OCI-LY1 (cell line): Measurements from ENCODE around the gene CCDC146.

Experiments used
- EZH2 ChIP-seq: fragments of 200-600 bp; sonication (generic), shearing (Covaris generic); IDR thresholded peaks from 2 replicates; pipeline ENCODE4 v1.8.0; 2017; ENCODE audit warnings: borderline replicate concordance, mixed run types, mild to moderate bottlenecking, antibody characterized with exemption, low read length, moderate library complexity, mixed read lengths
- TF ChIP-seq, protein P1 (sequence below): fragments of 200-600 bp; sonication (generic), shearing (Covaris generic); IDR thresholded peaks from 2 replicates; pipeline ENCODE4 v1.5.1; 2017; ENCODE audit warnings: mild to moderate bottlenecking, antibody characterized with exemption, low read length, moderate library complexity, mixed read lengths

DNA sequence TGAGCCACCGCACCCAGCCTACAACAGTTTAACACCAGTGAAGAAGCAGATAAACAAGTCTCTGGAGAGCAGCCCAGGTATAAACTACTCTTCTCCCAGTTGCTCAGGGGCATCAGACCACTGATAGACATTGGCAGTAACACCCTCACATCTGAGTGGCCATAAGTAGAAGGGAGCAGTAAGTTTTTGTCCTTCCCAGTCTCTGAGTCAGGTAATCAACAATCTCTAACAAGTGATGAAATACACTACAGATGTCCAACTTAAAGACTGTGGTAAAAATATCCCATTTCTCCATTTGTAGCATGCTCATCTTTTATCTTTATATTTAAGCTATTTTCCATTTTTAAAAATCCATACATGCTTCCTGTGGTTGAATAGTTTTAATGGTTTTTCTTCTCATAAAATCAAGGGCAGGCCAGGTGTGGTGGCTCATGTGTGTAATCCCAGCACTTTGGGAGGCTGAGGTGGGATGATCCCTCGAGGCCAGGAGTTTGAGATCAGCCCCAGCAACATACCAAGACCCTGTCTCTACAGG lies 215.1 kb downstream of the CCDC146 start:
- TF ChIP-seq, protein P1, sequence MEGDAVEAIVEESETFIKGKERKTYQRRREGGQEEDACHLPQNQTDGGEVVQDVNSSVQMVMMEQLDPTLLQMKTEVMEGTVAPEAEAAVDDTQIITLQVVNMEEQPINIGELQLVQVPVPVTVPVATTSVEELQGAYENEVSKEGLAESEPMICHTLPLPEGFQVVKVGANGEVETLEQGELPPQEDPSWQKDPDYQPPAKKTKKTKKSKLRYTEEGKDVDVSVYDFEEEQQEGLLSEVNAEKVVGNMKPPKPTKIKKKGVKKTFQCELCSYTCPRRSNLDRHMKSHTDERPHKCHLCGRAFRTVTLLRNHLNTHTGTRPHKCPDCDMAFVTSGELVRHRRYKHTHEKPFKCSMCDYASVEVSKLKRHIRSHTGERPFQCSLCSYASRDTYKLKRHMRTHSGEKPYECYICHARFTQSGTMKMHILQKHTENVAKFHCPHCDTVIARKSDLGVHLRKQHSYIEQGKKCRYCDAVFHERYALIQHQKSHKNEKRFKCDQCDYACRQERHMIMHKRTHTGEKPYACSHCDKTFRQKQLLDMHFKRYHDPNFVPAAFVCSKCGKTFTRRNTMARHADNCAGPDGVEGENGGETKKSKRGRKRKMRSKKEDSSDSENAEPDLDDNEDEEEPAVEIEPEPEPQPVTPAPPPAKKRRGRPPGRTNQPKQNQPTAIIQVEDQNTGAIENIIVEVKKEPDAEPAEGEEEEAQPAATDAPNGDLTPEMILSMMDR = no peak
- TF ChIP-seq EZH2 = no peak
